ENCODE results near the gene SHTN1. TPM values are rescaled to one million over a fixed set of nuclear protein-coding genes. Genes with fewer than 3 reads are reported as not detected.

Gene SHTN1
- total and polyA plus RNA-seq, 10 of the 15 experiments (the other 5 are each of a cell fraction or from before 2014, with no cell fraction given), result 0.79 to 4.0 (median 2.0) TPM

GRCh38 chr10:116992183-116992582 is 12.8 kb downstream of the SHTN1 start (continued):
- TF ChIP-seq E2F8 (IDR thresholded peaks at IDR 0.05; ENCODE audit: low read depth, partially characterized antibody) (no peak), PBX3 (IDR thresholded peaks at IDR 0.05; ENCODE audit: insufficient replicate concordance, low read depth, low read length) (no peak), KLF5 (IDR thresholded peaks at IDR 0.05; ENCODE audit: partially characterized antibody) (no peak), HCFC1 (IDR thresholded peaks at IDR 0.05; ENCODE audit: low read length) (no peak), KAT2A (conservative IDR thresholded peaks at IDR 0.05; ENCODE audit: control insufficient read depth, low read depth, low read length) (no peak), PML (IDR thresholded peaks at IDR 0.05; ENCODE audit: low read length) (no peak), ZNF384 (IDR thresholded peaks at IDR 0.05; ENCODE audit: borderline replicate concordance, low read depth, low read length) (no peak), SUZ12 (IDR thresholded peaks at IDR 0.05; ENCODE audit: unreplicated experiment) (no peak), RAD51 (IDR thresholded peaks at IDR 0.05) (no peak), CUX1 (IDR thresholded peaks at IDR 0.05; ENCODE audit: insufficient replicate concordance, low read depth, low read length) (no peak)

Measured in GM12878 (cell line).